GM23338 (cell line): Measurements from ENCODE around the gene TMEM242. TPM values are rescaled to one million over a fixed set of nuclear protein-coding genes. Genes with fewer than 3 reads are reported as not detected.

ENCODE experiments used
- ATAC-seq: fragments of 200-7000 bp; cut with Tn5 transposase; 3 replicates; pipeline ENCODE4 v1.9.1; 2020
- DNase-seq: peaks from one replicate; pipeline ENCODE4 v3.0.0-alpha.2; 2015; ENCODE audit warnings: low spot score
- H2AFZ ChIP-seq: fragments of 200-600 bp; sonication (generic); 2 replicates; pipeline ENCODE4 v1.8.0; 2016; ENCODE audit warnings: antibody characterized with exemption, mild to moderate bottlenecking, moderate library complexity
- H3F3A ChIP-seq: fragments of 200-600 bp; sonication (generic); replicated peaks from 2 replicates; pipeline ENCODE4 v1.8.0; 2017; ENCODE audit warnings: antibody characterized with exemption, mixed run types, low read depth
- H3K27ac ChIP-seq: fragments of 200-600 bp; sonication (generic); 2 replicates; pipeline ENCODE4 v1.6.1; 2016; ENCODE audit warnings: low read depth
- H3K27me3 ChIP-seq: fragments of 200-600 bp; sonication (generic); 2 replicates; pipeline ENCODE4 v1.8.0; 2016; ENCODE audit warnings: mild to moderate bottlenecking, mixed run types, moderate library complexity; ENCODE audit not compliant: insufficient read depth
- H3K36me3 ChIP-seq: fragments of 200-600 bp; sonication (generic); 2 replicates; pipeline ENCODE4 v1.8.0; 2016; ENCODE audit warnings: mild to moderate bottlenecking; ENCODE audit not compliant: insufficient read depth
- H3K4me1 ChIP-seq: fragments of 200-600 bp; sonication (generic); 2 replicates; pipeline ENCODE4 v1.8.0; 2016; ENCODE audit warnings: mild to moderate bottlenecking, moderate library complexity; ENCODE audit not compliant: insufficient read depth
- H3K4me2 ChIP-seq: fragments of 200-600 bp; sonication (generic); 2 replicates; pipeline ENCODE4 v1.7.1; 2017; ENCODE audit warnings: mixed run types
- H3K4me3 ChIP-seq: fragments of 200-600 bp; sonication (generic); 2 replicates; pipeline ENCODE4 v1.6.1; 2016; ENCODE audit warnings: mixed run types
- H3K79me2 ChIP-seq: fragments of 200-600 bp; sonication (generic); replicated peaks from 2 replicates; pipeline ENCODE4 v1.8.0; 2017; ENCODE audit warnings: mild to moderate bottlenecking; ENCODE audit not compliant: insufficient read depth
- H3K9me2 ChIP-seq: fragments of 200-600 bp; sonication (generic); 2 replicates; pipeline ENCODE4 v1.8.0; 2017; ENCODE audit not compliant: insufficient read depth
- H4K20me1 ChIP-seq: fragments of 200-600 bp; sonication (generic); replicated peaks from 2 replicates; pipeline ENCODE4 v1.8.0; 2017; ENCODE audit warnings: mild to moderate bottlenecking; ENCODE audit not compliant: insufficient read depth
- H3K27ac Mint-ChIP-seq: 2 replicates; pipeline ENCODE4 v1.8.0; 2020; ENCODE audit warnings: inconsistent platforms, mild to moderate bottlenecking, moderate library complexity, mixed read lengths
- H3K27me3 Mint-ChIP-seq: 3 replicates; pipeline ENCODE4 v1.8.0; 2022; ENCODE audit warnings: low read depth, mild to moderate bottlenecking, moderate library complexity, mixed read lengths, inconsistent platforms; ENCODE audit not compliant: insufficient read depth, poor library complexity
- H3K36me3 Mint-ChIP-seq: 3 replicates; pipeline ENCODE4 v1.8.0; 2021; ENCODE audit warnings: low read depth, mild to moderate bottlenecking, inconsistent platforms, moderate library complexity, mixed read lengths
- H3K4me1 Mint-ChIP-seq: 3 replicates; pipeline ENCODE4 v1.8.0; 2020; ENCODE audit warnings: mild to moderate bottlenecking, inconsistent platforms, mixed read lengths
- H3K4me3 Mint-ChIP-seq: 3 replicates; pipeline ENCODE4 v1.8.0; 2021; ENCODE audit warnings: moderate library complexity, mild to moderate bottlenecking, inconsistent platforms, mixed read lengths
- H3K9me3 Mint-ChIP-seq: 3 replicates; pipeline ENCODE4 v1.8.0; 2020; ENCODE audit warnings: moderate library complexity, mild to moderate bottlenecking, inconsistent platforms, mixed read lengths
- CREB1 ChIP-seq: fragments of 250-450 bp; sonication (Bioruptor Pico); IDR thresholded peaks from 2 replicates; pipeline ENCODE4 v1.5.0; 2020; ENCODE audit warnings: low read depth, mild to moderate bottlenecking, moderate library complexity
- EZH2 ChIP-seq: fragments of 200-600 bp; sonication (generic); IDR thresholded peaks from one replicate; pipeline ENCODE4 v1.8.0; 2017; ENCODE audit warnings: antibody characterized with exemption, mild to moderate bottlenecking, low read depth; ENCODE audit not compliant: unreplicated experiment
- EZH2phosphoT487 ChIP-seq: fragments of 200-600 bp; sonication (generic); IDR thresholded peaks from one replicate; pipeline ENCODE4 v1.8.1; 2018; ENCODE audit warnings: antibody characterized with exemption; ENCODE audit not compliant: unreplicated experiment
- NANOG ChIP-seq: IDR thresholded peaks from 2 replicates; pipeline ENCODE4 v1.6.1; 2016; ENCODE audit warnings: antibody characterized with exemption, borderline replicate concordance
- POLR2AphosphoS5 ChIP-seq: IDR thresholded peaks from 2 replicates; pipeline ENCODE4 v1.6.1; 2016; ENCODE audit warnings: antibody characterized with exemption, low read depth
- STAT1 ChIP-seq: IDR thresholded peaks from one replicate; pipeline ENCODE4 v1.6.1; 2016; ENCODE audit warnings: antibody characterized with exemption; ENCODE audit not compliant: unreplicated experiment
- ZNF114 ChIP-seq: fragments of 250-450 bp; sonication (Bioruptor Pico); IDR thresholded peaks from 2 replicates; pipeline ENCODE4 v1.5.0; 2020; ENCODE audit warnings: mild to moderate bottlenecking, moderate library complexity
- ZNF331 ChIP-seq: fragments of 250-450 bp; sonication (Bioruptor Pico); IDR thresholded peaks from 2 replicates; pipeline ENCODE4 v1.5.0; 2020; ENCODE audit warnings: low read depth, mild to moderate bottlenecking, moderate library complexity
- polyA plus RNA-seq: library from polyadenylated mRNA; unstranded; fragments of >200 nt; fragmentation: Nextera tagmentation; extraction: Ambion mirVana; gene quantifications from 2 replicates; pipeline ENCODE4 v1.2.1, GENCODE V29; 2016
- total RNA-seq: library from RNA; depleted of rRNA; stranded (reverse); fragments of >200 nt; shearing (Covaris generic); gene quantifications from 2 replicates; pipeline ENCODE4 v1.2.3, GENCODE V29; 2014
- TF ChIP-seq, protein P1 (sequence below): IDR thresholded peaks from 2 replicates; pipeline ENCODE4 v1.6.1; 2016; ENCODE audit warnings: antibody characterized with exemption
- TF ChIP-seq, protein P2 (sequence below), 2 experiments: fragments of 200-600 bp in 1 of 2; sonication (generic) in 1 of 2; conservative IDR thresholded peaks; 2 replicates each; pipeline versions ENCODE4 v1.5.1 to v1.6.1; 2016 to 2017; ENCODE audit warnings: antibody characterized with exemption in 2 of 2, low read depth in 2 of 2, mild to moderate bottlenecking in 2 of 2, moderate library complexity in 1 of 2

The TMEM242 gene
- total and polyA plus RNA-seq, 2 experiments from 2014 or later: 3.7 to 9.7 TPM

DNA sequence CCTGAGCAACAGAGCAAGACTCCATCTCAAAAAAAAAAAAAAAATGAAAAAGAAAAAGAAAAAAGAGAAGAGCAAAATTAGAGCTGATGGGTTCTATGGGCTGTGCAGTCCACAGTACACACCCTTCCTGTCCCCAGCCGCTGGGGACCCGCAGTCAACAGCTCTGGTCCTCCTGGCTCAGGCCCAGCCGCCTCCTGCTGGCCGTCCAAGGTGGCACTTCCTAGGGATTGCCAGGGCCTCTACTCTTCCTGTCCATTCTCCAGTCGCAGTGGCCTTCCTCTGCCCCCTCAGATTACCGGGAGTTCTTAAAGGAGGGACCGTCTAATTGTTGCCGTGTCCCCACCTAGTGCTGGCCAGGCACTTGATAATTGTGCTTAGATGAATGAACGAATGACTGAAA is 41.7 kb downstream of the TMEM242 start:
- DNase-seq: peak; percentile 34
- no peak overlapping the region for H3K27ac Mint-ChIP-seq

DNA sequence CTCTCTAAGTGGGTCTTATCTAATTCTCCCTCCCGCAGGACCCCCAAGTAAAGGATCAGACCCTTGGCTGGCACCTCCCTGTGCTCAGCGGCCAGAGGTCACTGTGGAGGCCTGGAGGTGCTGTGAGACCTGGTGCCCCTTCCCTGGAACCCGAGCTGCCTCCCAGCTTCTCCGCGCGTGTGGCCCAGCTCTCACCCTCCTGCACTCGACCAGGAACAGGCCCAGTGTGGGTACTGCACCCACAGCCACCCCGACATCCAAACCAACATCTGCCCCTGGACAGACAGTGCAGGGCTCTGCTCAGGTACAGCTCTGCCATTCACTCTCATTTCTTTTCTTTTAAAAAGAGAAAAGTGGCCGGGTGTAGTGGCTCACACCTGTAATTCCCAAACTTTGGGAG is 42.4 kb downstream of the TMEM242 start:
- Histone ChIP-seq H2AFZ (no peak overlapping the region), H3K9me2 (no peaks in the 10 kb centered on the region), H3K4me1 (no peaks in the 10 kb centered on the region), H3K36me3 (no peaks in the 10 kb centered on the region), H3K27me3 (peaks cover 2% of the 10 kb centered on the region; the same call in 1 of the 2 replicates), H3K4me3 (no peak overlapping the region), H3F3A (no peaks in the 10 kb centered on the region), H3K27ac (no peak overlapping the region), H4K20me1 (no peaks in the 10 kb centered on the region), H3K4me2 (no peak overlapping the region), H3K79me2 (no peaks in the 10 kb centered on the region)
- Mint-ChIP-seq H3K27me3 (peaks cover 9% of the 10 kb centered on the region), H3K9me3 (no peaks in the 10 kb centered on the region), H3K4me3 (no peak overlapping the region), H3K36me3 (no peaks in the 10 kb centered on the region), H3K4me1 (peaks cover 17% of the 10 kb centered on the region), H3K27ac (no peak overlapping the region)
- no peak for ATAC-seq
- DNase-seq: no peak
- TF ChIP-seq, protein P1, sequence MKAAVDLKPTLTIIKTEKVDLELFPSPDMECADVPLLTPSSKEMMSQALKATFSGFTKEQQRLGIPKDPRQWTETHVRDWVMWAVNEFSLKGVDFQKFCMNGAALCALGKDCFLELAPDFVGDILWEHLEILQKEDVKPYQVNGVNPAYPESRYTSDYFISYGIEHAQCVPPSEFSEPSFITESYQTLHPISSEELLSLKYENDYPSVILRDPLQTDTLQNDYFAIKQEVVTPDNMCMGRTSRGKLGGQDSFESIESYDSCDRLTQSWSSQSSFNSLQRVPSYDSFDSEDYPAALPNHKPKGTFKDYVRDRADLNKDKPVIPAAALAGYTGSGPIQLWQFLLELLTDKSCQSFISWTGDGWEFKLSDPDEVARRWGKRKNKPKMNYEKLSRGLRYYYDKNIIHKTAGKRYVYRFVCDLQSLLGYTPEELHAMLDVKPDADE: no peak
- TF ChIP-seq ZNF114 (CRISPR knock-in tag) (no peak), CREB1 (CRISPR knock-in tag) (no peak), ZNF331 (CRISPR knock-in tag) (no peak), EZH2phosphoT487 (no peak), POLR2AphosphoS5 (no peak), EZH2 (no peak), NANOG (no peak)
- TF ChIP-seq, protein P2, sequence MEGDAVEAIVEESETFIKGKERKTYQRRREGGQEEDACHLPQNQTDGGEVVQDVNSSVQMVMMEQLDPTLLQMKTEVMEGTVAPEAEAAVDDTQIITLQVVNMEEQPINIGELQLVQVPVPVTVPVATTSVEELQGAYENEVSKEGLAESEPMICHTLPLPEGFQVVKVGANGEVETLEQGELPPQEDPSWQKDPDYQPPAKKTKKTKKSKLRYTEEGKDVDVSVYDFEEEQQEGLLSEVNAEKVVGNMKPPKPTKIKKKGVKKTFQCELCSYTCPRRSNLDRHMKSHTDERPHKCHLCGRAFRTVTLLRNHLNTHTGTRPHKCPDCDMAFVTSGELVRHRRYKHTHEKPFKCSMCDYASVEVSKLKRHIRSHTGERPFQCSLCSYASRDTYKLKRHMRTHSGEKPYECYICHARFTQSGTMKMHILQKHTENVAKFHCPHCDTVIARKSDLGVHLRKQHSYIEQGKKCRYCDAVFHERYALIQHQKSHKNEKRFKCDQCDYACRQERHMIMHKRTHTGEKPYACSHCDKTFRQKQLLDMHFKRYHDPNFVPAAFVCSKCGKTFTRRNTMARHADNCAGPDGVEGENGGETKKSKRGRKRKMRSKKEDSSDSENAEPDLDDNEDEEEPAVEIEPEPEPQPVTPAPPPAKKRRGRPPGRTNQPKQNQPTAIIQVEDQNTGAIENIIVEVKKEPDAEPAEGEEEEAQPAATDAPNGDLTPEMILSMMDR (conservative IDR thresholded peaks at IDR 0.05; ENCODE audit: low read depth in 2 of 2): no peak

More for the DNA sequence above, 41.7 kb downstream of the TMEM242 start:
- H3F3A ChIP-seq: no peaks in the 10 kb centered on the region
- H3K4me1 ChIP-seq: no peaks in the 10 kb centered on the region
- no peak overlapping the region for H3K27ac ChIP-seq
- no peak overlapping the region for H2AFZ ChIP-seq
- Mint-ChIP-seq H3K4me3 (no peak overlapping the region), H3K4me1 (peaks cover 16% of the 10 kb centered on the region), H3K9me3 (no peaks in the 10 kb centered on the region), H3K36me3 (no peaks in the 10 kb centered on the region), H3K27me3 (peaks cover 9% of the 10 kb centered on the region)
- no peaks in the 10 kb centered on the region for H3K36me3 ChIP-seq
- H3K4me3 ChIP-seq: no peak overlapping the region
- TF ChIP-seq, protein P2 (conservative IDR thresholded peaks at IDR 0.05; ENCODE audit: low read depth in 2 of 2): peak; percentile 30 to 53
- no peak for TF ChIP-seq STAT1
- H3K9me2 ChIP-seq: no peaks in the 10 kb centered on the region
- H3K27me3 ChIP-seq: no peaks in the 10 kb centered on the region
- no peaks in the 10 kb centered on the region for H4K20me1 ChIP-seq
- peak; percentile 48 for ATAC-seq
- H3K4me2 ChIP-seq: no peak overlapping the region
- no peaks in the 10 kb centered on the region for H3K79me2 ChIP-seq
